ENCODE data around the gene CLDN19. TPM values are rescaled to one million over a fixed set of nuclear protein-coding genes. Genes with fewer than 3 reads are reported as not detected.
"Not testable (repeated sequence)": the region's sequence is repeated elsewhere in the genome, so short reads cannot be mapped to it uniquely, and the experiment has no call there.

CLDN19 gene
- total RNA-seq, 1 donor from 2014 or later = not detected

DNA sequence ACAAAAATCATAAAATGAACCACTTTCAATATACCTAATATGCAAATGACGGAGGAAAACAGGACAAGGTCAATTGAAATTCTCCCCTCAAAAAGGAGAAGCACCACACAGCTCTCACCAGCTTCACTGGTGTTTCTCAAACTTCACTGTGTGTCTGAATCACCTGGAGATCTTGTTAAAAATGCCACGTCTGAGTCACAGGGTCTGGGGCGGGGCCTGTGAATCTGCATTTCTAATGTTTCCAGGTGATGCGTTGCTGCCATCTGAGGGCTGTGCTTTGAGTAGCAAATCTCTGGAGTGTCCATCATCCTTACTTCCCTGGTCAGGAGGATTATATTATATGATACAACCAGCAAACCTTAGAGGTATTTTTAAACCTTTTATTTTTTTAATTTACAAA is 9.0 kb downstream of the CLDN19 start:
- H3K27ac Mint-ChIP-seq = no peak overlapping the region
- H3K27me3 Mint-ChIP-seq = no peaks in the 10 kb centered on the region
- peak; percentile 67 for DNase-seq
- no peaks in the 10 kb centered on the region for H3K9me3 Mint-ChIP-seq
- no peaks in the 10 kb centered on the region for H3K36me3 Mint-ChIP-seq (ENCODE audit: low read depth)
- intact Hi-C loops (cut with micrococcal nuclease) = loop anchor here (1.0 kb wide), 1 partner anchor 153 kb away; no protein-coding TSS in a partner anchor
- H3K4me3 Mint-ChIP-seq = no peak overlapping the region
- peaks cover 2% of the 10 kb centered on the region for H3K4me1 Mint-ChIP-seq

- no peaks in the 10 kb centered on the region for H3K9me3 Mint-ChIP-seq
- H3K36me3 Mint-ChIP-seq (ENCODE audit: low read depth) = no peaks in the 10 kb centered on the region
- DNase-seq = no peak
- no peak overlapping the region for H3K27ac Mint-ChIP-seq
- H3K27me3 Mint-ChIP-seq = no peaks in the 10 kb centered on the region
- H3K4me1 Mint-ChIP-seq = peaks cover 2% of the 10 kb centered on the region
- intact Hi-C loops (cut with micrococcal nuclease) = no loop called here
- no peak overlapping the region for H3K4me3 Mint-ChIP-seq
These were observed 10.0 kb downstream of the CLDN19 start for GRCh38 chr1:42730002-42730401.

- DNase-seq; H3K9me3 Mint-ChIP-seq; H3K4me3 Mint-ChIP-seq; intact Hi-C loops (cut with micrococcal nuclease); H3K4me1 Mint-ChIP-seq; H3K27ac Mint-ChIP-seq; H3K27me3 Mint-ChIP-seq; H3K36me3 Mint-ChIP-seq (ENCODE audit: low read depth): not testable (repeated sequence)
These were observed 14.2 kb downstream of the CLDN19 start for GRCh38 chr1:42725820-42726219.

GRCh38 chr1:42723511-42723910 is 16.5 kb downstream of the CLDN19 start:
- Mint-ChIP-seq H3K4me1 (peaks cover 5% of the 10 kb centered on the region), H3K9me3 (no peaks in the 10 kb centered on the region), H3K36me3 (ENCODE audit: low read depth) (peaks cover 5% of the 10 kb centered on the region), H3K27me3 (no peaks in the 10 kb centered on the region), H3K27ac (no peak overlapping the region), H3K4me3 (no peak overlapping the region)
- intact Hi-C loops (cut with micrococcal nuclease) = no loop called here
- no peak for DNase-seq

GRCh38 chr1:42722403-42722802 is 17.6 kb downstream of the CLDN19 start:
- H3K36me3 Mint-ChIP-seq (ENCODE audit: low read depth) = peaks cover 13% of the 10 kb centered on the region

GRCh38 chr1:42721926-42722325 is 18.1 kb downstream of the CLDN19 start:
- H3K36me3 Mint-ChIP-seq (ENCODE audit: low read depth) = peaks cover 18% of the 10 kb centered on the region
- H3K27me3 Mint-ChIP-seq = no peaks in the 10 kb centered on the region
- H3K9me3 Mint-ChIP-seq = no peaks in the 10 kb centered on the region
- intact Hi-C loops (cut with micrococcal nuclease) = no loop called here
- no peak for DNase-seq
- no peak overlapping the region for H3K27ac Mint-ChIP-seq
- H3K4me1 Mint-ChIP-seq = peaks cover 5% of the 10 kb centered on the region
- no peak overlapping the region for H3K4me3 Mint-ChIP-seq

More at GRCh38 chr1:42722403-42722802, 17.6 kb downstream of the CLDN19 start:
- H3K9me3 Mint-ChIP-seq; H3K4me3 Mint-ChIP-seq; H3K27ac Mint-ChIP-seq; intact Hi-C loops (cut with micrococcal nuclease); DNase-seq; H3K4me1 Mint-ChIP-seq; H3K27me3 Mint-ChIP-seq: not testable (repeated sequence)

DNA sequence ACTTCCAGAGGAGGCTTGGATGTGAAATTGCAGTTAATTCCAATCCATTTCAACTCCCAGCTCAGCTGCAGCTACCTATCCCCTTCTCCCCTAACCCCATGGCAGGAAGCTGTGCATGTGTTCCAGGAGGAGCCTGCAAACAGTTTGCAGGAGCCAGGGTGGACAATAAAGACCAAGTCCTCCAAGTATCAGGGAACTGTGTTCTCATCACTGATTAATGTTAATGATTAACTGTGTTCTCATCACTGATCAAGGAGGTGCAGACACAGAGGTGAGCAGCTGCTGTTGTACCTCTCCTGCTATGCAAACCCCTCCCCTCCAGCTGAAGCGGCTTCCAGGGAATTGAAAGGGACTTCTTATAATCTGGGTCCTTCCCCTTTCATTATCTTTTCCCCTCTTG is 19.2 kb downstream of the CLDN19 start:
- intact Hi-C loops (cut with micrococcal nuclease) = no loop called here
- Mint-ChIP-seq H3K4me3 (no peak overlapping the region), H3K27ac (no peak overlapping the region), H3K36me3 (ENCODE audit: low read depth) (peaks cover 26% of the 10 kb centered on the region), H3K27me3 (no peaks in the 10 kb centered on the region), H3K4me1 (peaks cover 5% of the 10 kb centered on the region), H3K9me3 (no peaks in the 10 kb centered on the region)
- no peak for DNase-seq

DNA sequence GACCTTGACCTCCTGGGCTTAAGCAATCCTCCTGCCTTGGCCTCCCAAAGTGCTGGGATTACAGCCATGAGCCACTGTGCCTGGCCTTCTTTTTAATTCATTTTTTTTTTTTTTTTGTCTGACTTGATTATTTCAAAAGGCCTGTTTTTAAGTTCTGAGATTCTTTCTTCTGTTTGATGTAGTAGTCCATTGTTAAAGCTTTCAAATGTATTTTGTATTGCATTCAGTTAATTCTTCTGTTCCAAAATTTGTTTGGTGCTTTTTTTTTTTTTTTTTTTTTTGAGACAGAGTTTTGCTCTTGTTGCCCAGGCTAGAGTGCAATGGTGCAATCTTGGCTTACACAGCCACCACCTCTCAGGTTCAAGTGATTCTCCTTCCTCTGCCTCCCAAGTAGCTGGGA is 25.6 kb downstream of the CLDN19 start:
- H3K4me1 Mint-ChIP-seq; H3K4me3 Mint-ChIP-seq; DNase-seq; H3K27ac Mint-ChIP-seq; intact Hi-C loops (cut with micrococcal nuclease); H3K27me3 Mint-ChIP-seq: not testable (repeated sequence)
- peaks cover 18% of the 10 kb centered on the region for H3K9me3 Mint-ChIP-seq
- peaks cover 83% of the 10 kb centered on the region for H3K36me3 Mint-ChIP-seq (ENCODE audit: low read depth)

DNA sequence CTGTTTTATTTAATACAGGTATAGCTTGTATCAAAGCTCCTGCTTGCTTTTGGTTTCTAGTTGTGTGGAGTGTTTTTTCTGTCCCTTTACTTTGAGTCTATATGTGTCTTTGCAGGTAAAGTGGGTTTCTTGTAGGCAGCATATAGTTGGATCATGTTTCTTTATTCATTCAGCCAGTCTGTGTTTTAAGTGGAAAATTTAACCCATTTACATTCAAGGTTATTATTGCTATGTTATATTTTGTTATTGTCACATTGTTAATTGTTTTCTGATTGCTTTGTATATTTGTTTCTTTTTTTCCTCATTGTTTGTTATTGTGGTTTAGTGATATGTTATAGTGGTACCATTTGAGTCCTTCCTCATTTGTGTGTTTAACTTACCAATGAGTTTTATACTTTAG is 26.7 kb downstream of the CLDN19 start:
- peaks cover 5% of the 10 kb centered on the region for H3K4me1 Mint-ChIP-seq
- intact Hi-C loops (cut with micrococcal nuclease) = no loop called here
- no peak overlapping the region for H3K27ac Mint-ChIP-seq
- H3K9me3 Mint-ChIP-seq = peaks cover 18% of the 10 kb centered on the region
- H3K36me3 Mint-ChIP-seq (ENCODE audit: low read depth) = peaks cover 85% of the 10 kb centered on the region
- H3K4me3 Mint-ChIP-seq = no peak overlapping the region
- DNase-seq = no peak
- H3K27me3 Mint-ChIP-seq = no peaks in the 10 kb centered on the region

GRCh38 chr1:42712808-42713207 is 27.2 kb downstream of the CLDN19 start:
- H3K27ac Mint-ChIP-seq; intact Hi-C loops (cut with micrococcal nuclease); H3K4me1 Mint-ChIP-seq; DNase-seq; H3K27me3 Mint-ChIP-seq; H3K4me3 Mint-ChIP-seq: not testable (repeated sequence)
- Mint-ChIP-seq H3K9me3 (peaks cover 18% of the 10 kb centered on the region), H3K36me3 (ENCODE audit: low read depth) (peaks cover 85% of the 10 kb centered on the region)

DNA sequence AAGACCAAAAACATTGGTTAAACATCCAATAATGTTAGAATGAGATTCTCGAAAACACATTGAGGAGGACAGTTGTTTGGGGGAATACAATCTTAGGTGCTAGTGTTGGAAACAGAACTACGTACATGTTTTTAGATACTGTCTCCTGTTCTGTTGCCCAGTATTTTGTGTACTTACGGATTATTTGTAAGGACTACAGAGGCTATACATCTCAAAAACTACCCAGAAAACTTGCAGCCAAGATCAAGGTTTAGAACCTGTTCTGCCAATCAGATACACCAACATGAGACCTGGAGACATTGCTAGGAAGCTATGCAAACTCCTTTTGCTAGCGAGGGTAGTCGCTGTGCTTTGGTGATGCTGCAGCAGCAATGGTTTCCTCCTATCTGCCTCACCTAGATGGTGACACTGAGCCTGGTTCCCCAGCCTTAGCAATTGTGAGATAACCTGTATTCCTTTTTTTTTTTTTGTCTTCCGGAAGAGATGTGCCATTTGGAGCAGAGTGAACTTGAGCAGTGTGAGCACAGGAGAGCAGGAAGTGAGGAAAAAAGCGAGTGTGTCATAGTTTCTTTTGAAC is 36.1 kb downstream of the CLDN19 start:
- Mint-ChIP-seq H3K4me3 (no peak overlapping the region), H3K9me3 (peaks cover 4% of the 10 kb centered on the region), H3K4me1 (no peaks in the 10 kb centered on the region), H3K27me3 (no peaks in the 10 kb centered on the region), H3K36me3 (ENCODE audit: low read depth) (peaks cover 92% of the 10 kb centered on the region), H3K27ac (no peak overlapping the region)
- DNase-seq = no peak
- intact Hi-C loops (cut with micrococcal nuclease) = no loop called here

- H3K27me3 Mint-ChIP-seq = no peaks in the 10 kb centered on the region
- no peak for DNase-seq
- H3K9me3 Mint-ChIP-seq = peaks cover 1% of the 10 kb centered on the region
- intact Hi-C loops (cut with micrococcal nuclease) = no loop called here
- H3K36me3 Mint-ChIP-seq (ENCODE audit: low read depth) = peaks cover 96% of the 10 kb centered on the region
- no peak overlapping the region for H3K27ac Mint-ChIP-seq
- H3K4me1 Mint-ChIP-seq = peaks cover 11% of the 10 kb centered on the region
- no peak overlapping the region for H3K4me3 Mint-ChIP-seq
These were observed 40.0 kb downstream of the CLDN19 start for GRCh38 chr1:42700006-42700405.

DNA sequence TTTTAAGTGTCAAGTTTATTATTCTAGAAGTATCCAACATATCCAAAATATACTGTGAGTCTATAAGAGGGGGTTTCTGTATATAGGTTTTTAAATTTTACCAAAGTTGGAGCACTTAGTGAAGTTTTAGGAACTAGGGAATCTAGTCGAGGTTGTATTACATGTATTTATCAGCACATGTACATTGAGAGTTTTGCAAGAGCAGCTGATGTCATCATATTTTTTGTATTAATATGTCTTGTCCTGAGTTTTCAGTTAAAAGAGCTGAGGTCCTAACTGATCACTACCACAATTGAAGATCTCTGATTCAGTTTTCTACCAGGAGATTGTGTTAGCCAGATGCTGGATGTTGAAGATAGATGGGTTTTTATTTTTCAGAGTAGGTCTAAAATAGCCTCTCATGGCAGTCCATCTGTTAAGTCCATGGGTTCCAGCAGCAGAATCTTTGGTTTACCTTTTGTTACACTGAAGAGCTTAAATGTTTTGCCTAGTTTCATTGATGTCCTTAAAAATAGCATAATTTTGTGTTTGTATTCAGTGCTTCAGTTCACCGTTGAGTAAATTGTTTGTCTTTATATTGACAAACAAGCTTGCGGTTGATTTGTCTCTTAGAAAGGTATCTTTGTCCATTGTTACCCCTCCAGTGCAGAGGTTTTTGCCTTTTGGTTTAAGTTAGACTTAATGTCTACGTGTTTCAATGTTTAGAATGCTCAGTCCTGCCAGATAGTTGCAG is 41.8 kb downstream of the CLDN19 start:
- Mint-ChIP-seq H3K9me3 (no peaks in the 10 kb centered on the region), H3K36me3 (ENCODE audit: low read depth) (peaks cover 93% of the 10 kb centered on the region), H3K27ac (no peak overlapping the region), H3K4me1 (peaks cover 19% of the 10 kb centered on the region), H3K4me3 (no peak overlapping the region), H3K27me3 (no peaks in the 10 kb centered on the region)
- no peak for DNase-seq
- intact Hi-C loops (cut with micrococcal nuclease) = no loop called here

- Mint-ChIP-seq H3K27ac (peak overlapping the region; percentile 16), H3K4me1 (peaks cover 55% of the 10 kb centered on the region), H3K36me3 (ENCODE audit: low read depth) (peaks cover 68% of the 10 kb centered on the region), H3K4me3 (no peak overlapping the region), H3K27me3 (no peaks in the 10 kb centered on the region), H3K9me3 (no peaks in the 10 kb centered on the region)
- DNase-seq = no peak
- intact Hi-C loops (cut with micrococcal nuclease) = no loop called here
These were observed 47.1 kb downstream of the CLDN19 start for GRCh38 chr1:42692911-42693310.

DNA sequence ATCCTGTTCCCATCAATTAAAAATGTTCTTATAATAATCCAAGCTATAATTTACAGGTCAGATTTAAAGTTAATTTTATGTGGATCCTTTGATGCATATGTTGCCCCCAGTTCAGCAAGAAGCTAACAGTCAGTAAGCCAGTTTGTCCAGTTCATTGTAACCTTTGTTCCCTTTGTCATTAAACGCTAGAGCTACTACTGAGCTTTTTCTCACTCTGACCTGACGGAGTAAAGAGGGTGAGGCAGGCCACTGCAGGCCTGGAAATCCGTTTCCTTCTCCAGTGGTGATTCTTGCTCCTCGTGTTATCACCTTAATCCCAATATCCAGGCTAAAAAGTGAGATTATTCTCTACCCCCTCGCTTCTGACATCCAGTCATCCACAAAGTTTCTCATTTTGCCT is 47.6 kb downstream of the CLDN19 start:
- no peak for DNase-seq
- no peak overlapping the region for H3K27ac Mint-ChIP-seq
- H3K36me3 Mint-ChIP-seq (ENCODE audit: low read depth) = peaks cover 68% of the 10 kb centered on the region
- H3K4me3 Mint-ChIP-seq = no peak overlapping the region
- H3K27me3 Mint-ChIP-seq = no peaks in the 10 kb centered on the region
- intact Hi-C loops (cut with micrococcal nuclease) = no loop called here
- H3K4me1 Mint-ChIP-seq = peaks cover 60% of the 10 kb centered on the region
- no peaks in the 10 kb centered on the region for H3K9me3 Mint-ChIP-seq
